Stimulated activated naive B cell treated with anti-CD40 and anti-IgM and Interleukin-4, amounts not matched to agents 10 μg/mL and 1 μg/mL and 100 μg/mL, for 72 hours (primary cell): Measurements from ENCODE around the gene N4BP3.

ENCODE experiments used
- ATAC-seq, 2 donors: fragments of 150-1000 bp; cut with Tn5 transposase; replicated peaks; 2 replicates each; pipeline ENCODE4 v1.10.0; 2021; ENCODE audit warnings: moderate library complexity in 1 of 2
- DNase-seq: peaks from one replicate; pipeline ENCODE4 v3.0.0; 2021
- H3K27ac Mint-ChIP-seq: one replicate; pipeline ENCODE4 v1.8.0; 2022; ENCODE audit warnings: mild to moderate bottlenecking, mixed read lengths
- H3K27me3 Mint-ChIP-seq, 2 donors: one replicate each; pipeline ENCODE4 v1.8.0; 2022; ENCODE audit warnings: mixed read lengths in 2 of 2
- H3K36me3 Mint-ChIP-seq, 2 donors: one replicate each; pipeline ENCODE4 v1.8.0; 2022; ENCODE audit warnings: mixed read lengths in 2 of 2, mild to moderate bottlenecking in 1 of 2
- H3K4me1 Mint-ChIP-seq, 2 donors: one replicate each; pipeline ENCODE4 v1.8.0; 2022; ENCODE audit warnings: mixed read lengths in 2 of 2, mild to moderate bottlenecking in 1 of 2
- H3K4me3 Mint-ChIP-seq, 2 donors: one replicate each; pipeline ENCODE4 v1.8.0; 2022; ENCODE audit warnings: mild to moderate bottlenecking in 2 of 2, mixed read lengths in 2 of 2, moderate library complexity in 1 of 2
- H3K9me3 Mint-ChIP-seq, 2 donors: one replicate each; pipeline ENCODE4 v1.8.0; 2022; ENCODE audit warnings: mixed read lengths in 2 of 2, mild to moderate bottlenecking in 1 of 2

The N4BP3 gene

GRCh38 chr5:178136990-178137389, 23.7 kb downstream of the N4BP3 start:
- peak overlapping the region; percentile 10 for H3K27ac Mint-ChIP-seq
- DNase-seq = no peak
- H3K27me3 Mint-ChIP-seq = no peaks in the 10 kb centered on the region
- peaks cover 21 to 45% of the 10 kb centered on the region in 2 donors for H3K36me3 Mint-ChIP-seq
- no peaks in the 10 kb centered on the region for H3K9me3 Mint-ChIP-seq
- H3K4me3 Mint-ChIP-seq = no peak overlapping the region
- H3K4me1 Mint-ChIP-seq = peaks cover 17 to 19% of the 10 kb centered on the region in 2 donors
- ATAC-seq = no peak

GRCh38 chr5:178137991-178138390, 24.7 kb downstream of the N4BP3 start:
- H3K27ac Mint-ChIP-seq = no peak overlapping the region
- H3K9me3 Mint-ChIP-seq = no peaks in the 10 kb centered on the region
- ATAC-seq = no peak
- no peak overlapping the region for H3K4me3 Mint-ChIP-seq
- H3K36me3 Mint-ChIP-seq = peaks cover 21 to 50% of the 10 kb centered on the region in 2 donors
- peaks cover 13 to 16% of the 10 kb centered on the region in 2 donors for H3K4me1 Mint-ChIP-seq
- DNase-seq = no peak
- H3K27me3 Mint-ChIP-seq = no peaks in the 10 kb centered on the region

DNA sequence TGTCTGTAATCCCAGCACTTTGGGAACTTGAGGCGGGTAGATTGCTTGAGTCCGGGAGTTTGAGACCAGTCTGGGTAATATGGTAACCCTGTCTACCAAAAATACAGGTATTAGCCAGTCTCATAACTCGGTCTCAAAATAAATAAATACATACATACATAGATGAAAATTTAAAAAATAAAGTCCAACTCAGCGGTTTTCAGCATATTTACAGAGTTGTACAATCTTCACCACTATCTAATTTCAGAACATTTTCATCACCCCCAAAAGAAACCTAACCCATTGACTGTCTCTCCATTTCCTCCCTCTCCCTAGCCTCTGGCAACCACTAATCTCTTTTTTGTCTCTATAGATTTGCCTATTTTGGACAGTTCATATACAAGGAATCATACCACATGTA, 28.2 kb downstream of the N4BP3 start:
- Mint-ChIP-seq H3K4me3 (no peak overlapping the region), H3K9me3 (no peaks in the 10 kb centered on the region), H3K4me1 (peaks cover 10 to 12% of the 10 kb centered on the region in 2 donors), H3K36me3 (peaks cover 24 to 45% of the 10 kb centered on the region in 2 donors), H3K27ac (no peak overlapping the region), H3K27me3 (no peaks in the 10 kb centered on the region)
- ATAC-seq (no peak), DNase-seq (no peak)

GRCh38 chr5:178142642-178143041, 29.3 kb downstream of the N4BP3 start:
- ATAC-seq = no peak
- DNase-seq = no peak
- H3K27me3 Mint-ChIP-seq = no peaks in the 10 kb centered on the region
- peaks cover 12 to 14% of the 10 kb centered on the region in 2 donors for H3K4me1 Mint-ChIP-seq
- peak overlapping the region; percentile 20 for H3K27ac Mint-ChIP-seq
- no peaks in the 10 kb centered on the region for H3K9me3 Mint-ChIP-seq
- H3K4me3 Mint-ChIP-seq = no peak overlapping the region
- peaks cover 27 to 51% of the 10 kb centered on the region in 2 donors for H3K36me3 Mint-ChIP-seq

DNA sequence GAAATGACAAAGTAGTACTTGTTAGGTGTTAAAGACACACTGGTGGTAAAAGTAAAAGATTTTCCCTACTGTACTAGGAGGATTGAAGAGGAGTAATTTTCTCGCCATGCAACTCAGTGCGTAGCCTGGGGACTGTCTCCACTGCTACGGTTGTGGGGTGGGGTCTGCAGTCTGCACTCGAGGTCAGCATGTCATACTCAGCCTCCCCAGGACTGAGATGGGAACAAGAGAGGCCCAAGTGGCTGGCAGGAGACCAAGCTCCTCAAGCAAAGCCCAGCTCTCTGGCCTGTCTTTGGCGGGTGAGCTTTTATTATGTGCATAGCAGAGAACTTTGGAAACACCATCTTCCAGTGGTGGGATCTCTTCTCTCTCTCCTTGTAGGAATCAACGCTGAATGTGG, 29.9 kb downstream of the N4BP3 start:
- H3K4me3 Mint-ChIP-seq = no peak overlapping the region
- H3K9me3 Mint-ChIP-seq = no peaks in the 10 kb centered on the region
- H3K36me3 Mint-ChIP-seq = peaks cover 30 to 53% of the 10 kb centered on the region in 2 donors
- ATAC-seq (no peak), DNase-seq (no peak)
- H3K27me3 Mint-ChIP-seq = no peaks in the 10 kb centered on the region
- H3K27ac Mint-ChIP-seq = no peak overlapping the region
- H3K4me1 Mint-ChIP-seq = peaks cover 16 to 17% of the 10 kb centered on the region in 2 donors

GRCh38 chr5:178143901-178144300, 30.6 kb downstream of the N4BP3 start:
- Mint-ChIP-seq H3K4me3 (no peak overlapping the region), H3K4me1 (peaks cover 19 to 21% of the 10 kb centered on the region in 2 donors), H3K27ac (no peak overlapping the region), H3K36me3 (peaks cover 32 to 60% of the 10 kb centered on the region in 2 donors), H3K9me3 (no peaks in the 10 kb centered on the region), H3K27me3 (no peaks in the 10 kb centered on the region)
- no peak for DNase-seq
- ATAC-seq = no peak

DNA sequence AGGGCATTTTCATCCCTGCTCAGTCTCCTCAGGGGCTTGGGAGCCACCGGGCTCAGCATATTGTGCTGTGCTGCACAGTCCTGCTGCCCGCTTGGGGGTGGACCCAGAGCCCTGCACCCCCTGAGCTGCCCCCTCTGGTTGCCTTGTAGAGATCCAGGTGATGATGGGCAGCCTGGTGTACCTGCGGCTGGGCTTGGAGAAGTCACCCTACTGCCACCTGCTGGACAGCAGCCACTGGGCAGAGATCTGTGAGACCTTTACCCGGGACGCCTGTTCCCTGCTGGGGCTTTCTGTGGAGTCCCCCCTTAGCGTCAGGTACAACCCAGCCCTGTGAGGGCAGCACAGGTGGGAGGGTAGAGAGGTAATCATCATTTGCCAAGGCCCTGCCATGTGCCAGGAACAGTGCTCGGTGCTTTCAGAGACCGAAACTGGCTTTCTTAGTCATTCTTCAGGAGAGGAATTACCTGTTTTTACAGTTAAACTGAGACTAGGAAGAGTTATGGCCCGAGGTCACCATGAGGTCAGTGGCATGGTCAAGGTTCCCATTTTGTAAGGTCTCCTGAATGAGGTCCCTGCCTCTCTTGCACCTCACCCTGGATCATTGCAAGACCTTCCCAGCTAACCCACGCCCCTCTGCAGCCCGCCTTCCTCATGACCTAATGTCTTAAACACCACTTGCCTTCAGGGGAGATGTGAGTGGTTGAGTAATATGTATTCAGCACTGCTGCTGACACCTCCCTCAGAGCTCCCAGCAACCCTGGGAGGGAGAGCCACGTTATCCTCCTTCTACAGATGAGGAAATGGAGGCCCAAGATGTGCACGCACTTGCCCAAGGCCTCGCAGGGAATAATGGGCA, 32.9 kb downstream of the N4BP3 start:
- Mint-ChIP-seq H3K4me1 (peaks cover 23 to 43% of the 10 kb centered on the region in 2 donors), H3K27me3 (no peaks in the 10 kb centered on the region), H3K27ac (peak overlapping the region; percentile 42), H3K36me3 (peaks cover 36 to 68% of the 10 kb centered on the region in 2 donors), H3K4me3 (no peak overlapping the region), H3K9me3 (no peaks in the 10 kb centered on the region)
- ATAC-seq (peak; percentile 89 to 91), DNase-seq (peak; percentile 65)

- peaks cover 39 to 73% of the 10 kb centered on the region in 2 donors for H3K36me3 Mint-ChIP-seq
- H3K27ac Mint-ChIP-seq = peak overlapping the region; percentile 69
- no peak overlapping the region for H3K4me3 Mint-ChIP-seq
- ATAC-seq = no peak
- no peak for DNase-seq
- no peaks in the 10 kb centered on the region for H3K27me3 Mint-ChIP-seq
- peaks cover 34 to 55% of the 10 kb centered on the region in 2 donors for H3K4me1 Mint-ChIP-seq
- H3K9me3 Mint-ChIP-seq = no peaks in the 10 kb centered on the region
Measured at GRCh38 chr5:178147406-178147805, 34.1 kb downstream of the N4BP3 start.

GRCh38 chr5:178149199-178149932, 36.0 kb downstream of the N4BP3 start:
- H3K9me3 Mint-ChIP-seq = no peaks in the 10 kb centered on the region
- H3K27ac Mint-ChIP-seq = peak overlapping the region; percentile 37
- DNase-seq = no peak
- no peaks in the 10 kb centered on the region for H3K27me3 Mint-ChIP-seq
- H3K4me1 Mint-ChIP-seq = peaks cover 43 to 71% of the 10 kb centered on the region in 2 donors
- no peak overlapping the region for H3K4me3 Mint-ChIP-seq
- no peak for ATAC-seq
- H3K36me3 Mint-ChIP-seq = peaks cover 35 to 63% of the 10 kb centered on the region in 2 donors

GRCh38 chr5:178150977-178151734, 37.8 kb downstream of the N4BP3 start:
- no peaks in the 10 kb centered on the region for H3K27me3 Mint-ChIP-seq
- peak overlapping the region; percentile 85 for H3K27ac Mint-ChIP-seq
- no peak for ATAC-seq
- peaks cover 45 to 74% of the 10 kb centered on the region in 2 donors for H3K4me1 Mint-ChIP-seq
- H3K9me3 Mint-ChIP-seq = no peaks in the 10 kb centered on the region
- H3K36me3 Mint-ChIP-seq = peaks cover 27 to 56% of the 10 kb centered on the region in 2 donors
- DNase-seq = no peak
- H3K4me3 Mint-ChIP-seq = peak overlapping the region in 1 of 2 donors; percentile 96

- Mint-ChIP-seq H3K27me3 (no peaks in the 10 kb centered on the region), H3K9me3 (no peaks in the 10 kb centered on the region), H3K36me3 (peaks cover 22 to 40% of the 10 kb centered on the region in 2 donors), H3K4me1 (peaks cover 34 to 66% of the 10 kb centered on the region in 2 donors), H3K27ac (peak overlapping the region; percentile 98), H3K4me3 (peak overlapping the region; percentile 94 to 96)
- DNase-seq = no peak
- no peak for ATAC-seq
Measured at GRCh38 chr5:178152491-178153444, 39.4 kb downstream of the N4BP3 start.

- Mint-ChIP-seq H3K27ac (peak within 1 kb of the TSS; percentile 98), H3K36me3 (peaks cover 16 to 30% of the 10 kb centered on the region in 2 donors), H3K4me1 (peaks cover 30 to 57% of the 10 kb centered on the region in 2 donors), H3K27me3 (no peaks in the 10 kb centered on the region), H3K4me3 (peak within 1 kb of the TSS; percentile 94 to 96), H3K9me3 (no peaks in the 10 kb centered on the region)
- ATAC-seq = peak; percentile 97 to 99
- peak; percentile 97 for DNase-seq
Measured at GRCh38 chr5:178153530-178154340, 40.4 kb downstream of the N4BP3 start, which contains the start of gene NHP2. TSS of gene NHP2 (minus strand) at chr5:178153885. CDS start at chr5:178153817, 68 bp downstream.
